ENCODE data around the gene MXD1.

GRCh38 chr2:69977186-69977585, 62.3 kb downstream of the MXD1 start:
- TF ChIP-seq CTCF (IDR thresholded peaks at IDR 0.05): no peak
- TF ChIP-seq REST (IDR thresholded peaks at IDR 0.05; ENCODE audit: insufficient read depth in 1 of 2, low read depth in 2 of 2, low read length in 1 of 2): no peak
- TF ChIP-seq POLR2AphosphoS5 (IDR thresholded peaks at IDR 0.05; ENCODE audit: low read depth, low read length): no peak
